SIG-M5 (cell line): Measurements from ENCODE around the gene NOMO2.
"Not testable (repeated sequence)": the region's sequence is repeated elsewhere in the genome, so short reads cannot be mapped to it uniquely, and the experiment has no call there.

ENCODE experiments used
- DNase-seq: peaks from one replicate; lab custom pipeline; 2025; lab: John Stamatoyannopoulos, UW

Gene NOMO2

GRCh38 chr16:18522637-18523036 lies 39.3 kb downstream of the NOMO2 start:
- not testable (repeated sequence) for DNase-seq

GRCh38 chr16:18521445-18522181 lies 40.3 kb downstream of the NOMO2 start:
- not testable (repeated sequence) for DNase-seq

- not testable (repeated sequence) for DNase-seq
These were observed 43.2 kb downstream of the NOMO2 start for GRCh38 chr16:18518536-18519283.

- DNase-seq, result not testable (repeated sequence)
These were observed 63.5 kb downstream of the NOMO2 start for GRCh38 chr16:18498430-18498829.

GRCh38 chr16:18497032-18497431 lies 64.9 kb downstream of the NOMO2 start:
- DNase-seq, result not testable (repeated sequence)

GRCh38 chr16:18492118-18492897 lies 69.6 kb downstream of the NOMO2 start:
- not testable (repeated sequence) for DNase-seq

- DNase-seq, result not testable (repeated sequence)
These were observed 125.9 kb downstream of the NOMO2 start for GRCh38 chr16:18436025-18436424.

GRCh38 chr16:18415827-18416226 lies 146.1 kb downstream of the NOMO2 start:
- not testable (repeated sequence) for DNase-seq

- not testable (repeated sequence) for DNase-seq
These were observed 152.2 kb downstream of the NOMO2 start for GRCh38 chr16:18409532-18410293.

GRCh38 chr16:18401851-18402657 lies 159.8 kb downstream of the NOMO2 start:
- DNase-seq, result not testable (repeated sequence)

- DNase-seq, result not testable (repeated sequence)
These were observed 160.7 kb downstream of the NOMO2 start for GRCh38 chr16:18401159-18401558.

GRCh38 chr16:18394363-18394762 lies 167.5 kb downstream of the NOMO2 start:
- DNase-seq, result not testable (repeated sequence)

GRCh38 chr16:18387767-18388166 lies 174.1 kb downstream of the NOMO2 start:
- not testable (repeated sequence) for DNase-seq

GRCh38 chr16:18386517-18386916 lies 175.4 kb downstream of the NOMO2 start:
- DNase-seq, result not testable (repeated sequence)

- not testable (repeated sequence) for DNase-seq
These were observed 176.6 kb downstream of the NOMO2 start for GRCh38 chr16:18385285-18385684.

- DNase-seq, result not testable (repeated sequence)
These were observed 177.0 kb downstream of the NOMO2 start for GRCh38 chr16:18384869-18385268.

GRCh38 chr16:18384098-18384636 lies 177.7 kb downstream of the NOMO2 start:
- DNase-seq, result not testable (repeated sequence)

GRCh38 chr16:18382696-18383095 lies 179.2 kb downstream of the NOMO2 start:
- DNase-seq, result not testable (repeated sequence)
